Activated T-cell treated with anti-CD3 and anti-CD28 coated beads, Interleukin-2, amount 50 U/mL, for 72 hours (primary cell): ENCODE measurements around the gene FNBP1. TPM values are rescaled to one million over a fixed set of nuclear protein-coding genes. Genes with fewer than 3 reads are reported as not detected.
A peak's percentile ranks its signal among the peaks of the same experiment; 100 is the strongest.

ENCODE experiments used
- ATAC-seq, 2 donors: fragments of 150-1000 bp; cut with Tn5 transposase; replicated peaks in 1 of 2; 2 replicates each; pipeline ENCODE4 v1.10.0; 2021; ENCODE audit warnings: moderate library complexity in 2 of 2, mild to moderate bottlenecking in 1 of 2
- DNase-seq, 2 donors: peaks; one replicate each; pipeline ENCODE4 v3.0.0; 2021 to 2022; ENCODE audit warnings: mixed read lengths in 1 of 2
- H3K27ac Mint-ChIP-seq: one replicate; pipeline ENCODE4 v1.8.0; 2022; ENCODE audit warnings: mild to moderate bottlenecking, moderate library complexity, mixed read lengths
- H3K27me3 Mint-ChIP-seq: one replicate; pipeline ENCODE4 v1.8.0; 2022; ENCODE audit warnings: low read depth, mixed read lengths
- H3K36me3 Mint-ChIP-seq, 2 donors: one replicate each; pipeline ENCODE4 v1.8.0; 2022; ENCODE audit warnings: mixed read lengths in 2 of 2, mild to moderate bottlenecking in 1 of 2; ENCODE audit not compliant: insufficient read depth in 2 of 2
- H3K4me1 Mint-ChIP-seq: one replicate; pipeline ENCODE4 v1.8.0; 2022; ENCODE audit warnings: low read depth, mixed read lengths
- H3K4me3 Mint-ChIP-seq, 2 donors: one replicate each; pipeline ENCODE4 v1.8.0; 2022; ENCODE audit warnings: mild to moderate bottlenecking in 2 of 2, mixed read lengths in 2 of 2, moderate library complexity in 2 of 2
- H3K9me3 Mint-ChIP-seq, 2 donors: one replicate each; pipeline ENCODE4 v1.8.0; 2022; ENCODE audit warnings: mixed read lengths in 2 of 2
- total RNA-seq, 2 donors: library from RNA; stranded (reverse); gene quantifications; one replicate each; pipeline ENCODE4 v1.2.3, GENCODE V29; 2022

Gene FNBP1
- total RNA-seq, 2 donors from 2014 or later, result 301 to 323 TPM

GRCh38 chr9:129889941-129890717, 152.9 kb downstream of the FNBP1 start:
- Mint-ChIP-seq H3K36me3 (peaks cover 27 to 36% of the 10 kb centered on the region in 2 donors), H3K9me3 (no peaks in the 10 kb centered on the region), H3K27ac (peak overlapping the region; percentile 98), H3K4me3 (peak overlapping the region; percentile 87), H3K27me3 (no peaks in the 10 kb centered on the region), H3K4me1 (peaks cover 91% of the 10 kb centered on the region)
- ATAC-seq (peak; percentile 5 to 6), DNase-seq (peak; percentile 79 to 83)

- Mint-ChIP-seq H3K27me3 (no peaks in the 10 kb centered on the region), H3K4me3 (peak overlapping the region; percentile 87), H3K4me1 (peaks cover 91% of the 10 kb centered on the region), H3K27ac (peak overlapping the region; percentile 98), H3K36me3 (peaks cover 24 to 32% of the 10 kb centered on the region in 2 donors), H3K9me3 (no peaks in the 10 kb centered on the region)
- ATAC-seq, result no peak
- peak; percentile 55 to 60 for DNase-seq
These were observed 153.7 kb downstream of the FNBP1 start for GRCh38 chr9:129889122-129889940.

- ATAC-seq, result peak; percentile 56 to 62
- peaks cover 91% of the 10 kb centered on the region for H3K4me1 Mint-ChIP-seq
These were observed 154.5 kb downstream of the FNBP1 start for GRCh38 chr9:129888293-129889121.

GRCh38 chr9:129887334-129888292, 155.4 kb downstream of the FNBP1 start:
- peak; percentile 12 to 20 for ATAC-seq
- H3K27ac Mint-ChIP-seq, result peak overlapping the region; percentile 98
- H3K36me3 Mint-ChIP-seq, result peaks cover 19 to 26% of the 10 kb centered on the region in 2 donors
- H3K4me1 Mint-ChIP-seq, result peaks cover 83% of the 10 kb centered on the region
- H3K27me3 Mint-ChIP-seq, result no peaks in the 10 kb centered on the region
- no peaks in the 10 kb centered on the region for H3K9me3 Mint-ChIP-seq
- DNase-seq, result peak; percentile 70 to 81
- H3K4me3 Mint-ChIP-seq, result peak overlapping the region; percentile 87

More at GRCh38 chr9:129888293-129889121, 154.5 kb downstream of the FNBP1 start:
- no peaks in the 10 kb centered on the region for H3K27me3 Mint-ChIP-seq
- H3K9me3 Mint-ChIP-seq, result no peaks in the 10 kb centered on the region
- peak overlapping the region; percentile 87 for H3K4me3 Mint-ChIP-seq
- DNase-seq, result peak; percentile 94 to 97
- peaks cover 21 to 28% of the 10 kb centered on the region in 2 donors for H3K36me3 Mint-ChIP-seq
- H3K27ac Mint-ChIP-seq, result peak overlapping the region; percentile 98

- Mint-ChIP-seq H3K4me3 (peak overlapping the region; percentile 87), H3K27ac (peak overlapping the region; percentile 98), H3K9me3 (no peaks in the 10 kb centered on the region), H3K36me3 (peaks cover 13 to 25% of the 10 kb centered on the region in 2 donors), H3K4me1 (peaks cover 72% of the 10 kb centered on the region), H3K27me3 (no peaks in the 10 kb centered on the region)
- ATAC-seq (peak; percentile 4 to 6), DNase-seq (peak; percentile 79 to 81)
These were observed 156.5 kb downstream of the FNBP1 start for GRCh38 chr9:129886226-129887174.

GRCh38 chr9:129885670-129886106, 157.3 kb downstream of the FNBP1 start:
- Mint-ChIP-seq H3K4me3 (peak overlapping the region; percentile 87), H3K27ac (peak overlapping the region; percentile 96), H3K4me1 (peaks cover 64% of the 10 kb centered on the region), H3K27me3 (no peaks in the 10 kb centered on the region), H3K36me3 (peaks cover 10 to 22% of the 10 kb centered on the region in 2 donors), H3K9me3 (no peaks in the 10 kb centered on the region)
- DNase-seq (peak; percentile 96 to 97), ATAC-seq (peak; percentile 30 to 34)

GRCh38 chr9:129885018-129885669, 157.8 kb downstream of the FNBP1 start:
- H3K9me3 Mint-ChIP-seq, result no peaks in the 10 kb centered on the region
- H3K4me3 Mint-ChIP-seq, result peak overlapping the region; percentile 87
- no peak for ATAC-seq
- H3K4me1 Mint-ChIP-seq, result peaks cover 59% of the 10 kb centered on the region
- H3K27me3 Mint-ChIP-seq, result no peaks in the 10 kb centered on the region
- H3K27ac Mint-ChIP-seq, result peak overlapping the region; percentile 96
- peak; percentile 67 to 70 for DNase-seq
- H3K36me3 Mint-ChIP-seq, result peaks cover 9 to 21% of the 10 kb centered on the region in 2 donors

GRCh38 chr9:129884220-129885017, 158.6 kb downstream of the FNBP1 start:
- H3K4me1 Mint-ChIP-seq, result peaks cover 52% of the 10 kb centered on the region

GRCh38 chr9:129881547-129882324, 161.3 kb downstream of the FNBP1 start:
- H3K9me3 Mint-ChIP-seq, result no peaks in the 10 kb centered on the region
- ATAC-seq, result no peak
- peaks cover 2 to 8% of the 10 kb centered on the region in 2 donors for H3K36me3 Mint-ChIP-seq
- peak overlapping the region; percentile 5 for H3K27ac Mint-ChIP-seq
- H3K4me3 Mint-ChIP-seq, result no peak overlapping the region
- DNase-seq, result no peak
- no peaks in the 10 kb centered on the region for H3K27me3 Mint-ChIP-seq
- peaks cover 27% of the 10 kb centered on the region for H3K4me1 Mint-ChIP-seq

More at GRCh38 chr9:129884220-129885017, 158.6 kb downstream of the FNBP1 start:
- H3K9me3 Mint-ChIP-seq, result no peaks in the 10 kb centered on the region
- DNase-seq, result peak; percentile 96 to 98
- peaks cover 4 to 15% of the 10 kb centered on the region in 2 donors for H3K36me3 Mint-ChIP-seq
- peak overlapping the region; percentile 96 for H3K27ac Mint-ChIP-seq
- peak; percentile 46 to 54 for ATAC-seq
- peak overlapping the region; percentile 87 for H3K4me3 Mint-ChIP-seq
- H3K27me3 Mint-ChIP-seq, result no peaks in the 10 kb centered on the region
